ENCODE results near the gene ATG7.
"Not testable (repeated sequence)": the region's sequence is repeated elsewhere in the genome, so short reads cannot be mapped to it uniquely, and the experiment has no call there.

Gene ATG7

GRCh38 chr3:11488356-11488755, 216.2 kb downstream of the ATG7 start:
- CTCF ChIA-PET, H3K4me3 Mint-ChIP-seq, H3K27me3 Mint-ChIP-seq, H3K27ac Mint-ChIP-seq, H3K4me1 Mint-ChIP-seq, H3K36me3 Mint-ChIP-seq, DNase-seq: not testable (repeated sequence)
- H3K9me3 Mint-ChIP-seq = peaks cover 23% of the 10 kb centered on the region

GRCh38 chr3:11494131-11494916, 222.1 kb downstream of the ATG7 start:
- no peak for DNase-seq
- no peaks in the 10 kb centered on the region for H3K27me3 Mint-ChIP-seq
- peaks cover 19% of the 10 kb centered on the region for H3K9me3 Mint-ChIP-seq
- H3K4me1 Mint-ChIP-seq = peaks cover 5% of the 10 kb centered on the region
- H3K27ac Mint-ChIP-seq = no peak overlapping the region
- H3K4me3 Mint-ChIP-seq = no peak overlapping the region
- peaks cover 14% of the 10 kb centered on the region for H3K36me3 Mint-ChIP-seq
- CTCF ChIA-PET = no interaction called here

- peaks cover 5% of the 10 kb centered on the region for H3K4me1 Mint-ChIP-seq
- no peak for DNase-seq
- no peaks in the 10 kb centered on the region for H3K27me3 Mint-ChIP-seq
- CTCF ChIA-PET = no interaction called here
- H3K27ac Mint-ChIP-seq = no peak overlapping the region
- H3K36me3 Mint-ChIP-seq = peaks cover 14% of the 10 kb centered on the region
- no peak overlapping the region for H3K4me3 Mint-ChIP-seq
- peaks cover 14% of the 10 kb centered on the region for H3K9me3 Mint-ChIP-seq
Measured at GRCh38 chr3:11495948-11496557, 223.9 kb downstream of the ATG7 start.

- peaks cover 5% of the 10 kb centered on the region for H3K4me1 Mint-ChIP-seq
- H3K27ac Mint-ChIP-seq = no peak overlapping the region
- no peak for DNase-seq
- peaks cover 14% of the 10 kb centered on the region for H3K36me3 Mint-ChIP-seq
- H3K27me3 Mint-ChIP-seq = no peaks in the 10 kb centered on the region
- H3K9me3 Mint-ChIP-seq = peaks cover 10% of the 10 kb centered on the region
- no peak overlapping the region for H3K4me3 Mint-ChIP-seq
- CTCF ChIA-PET = no interaction called here
Measured at GRCh38 chr3:11498177-11498576, 226.0 kb downstream of the ATG7 start.

- Mint-ChIP-seq H3K9me3 (peaks cover 5% of the 10 kb centered on the region), H3K27me3 (no peaks in the 10 kb centered on the region), H3K36me3 (peaks cover 11% of the 10 kb centered on the region), H3K4me1 (peaks cover 4% of the 10 kb centered on the region), H3K4me3 (no peak overlapping the region), H3K27ac (no peak overlapping the region)
- no peak for DNase-seq
- CTCF ChIA-PET = no interaction called here
Measured at GRCh38 chr3:11498646-11499045, 226.4 kb downstream of the ATG7 start.

GRCh38 chr3:11499144-11499543, 226.9 kb downstream of the ATG7 start:
- CTCF ChIA-PET = no interaction called here
- no peak overlapping the region for H3K4me3 Mint-ChIP-seq
- H3K9me3 Mint-ChIP-seq = peaks cover under 1% of the 10 kb centered on the region
- H3K27ac Mint-ChIP-seq = no peak overlapping the region
- no peak for DNase-seq
- peaks cover 6% of the 10 kb centered on the region for H3K36me3 Mint-ChIP-seq
- H3K4me1 Mint-ChIP-seq = no peaks in the 10 kb centered on the region
- H3K27me3 Mint-ChIP-seq = no peaks in the 10 kb centered on the region

- H3K4me3 Mint-ChIP-seq, H3K4me1 Mint-ChIP-seq, H3K36me3 Mint-ChIP-seq, CTCF ChIA-PET, H3K9me3 Mint-ChIP-seq, DNase-seq, H3K27me3 Mint-ChIP-seq, H3K27ac Mint-ChIP-seq: not testable (repeated sequence)
Measured at GRCh38 chr3:11502413-11502812, 230.2 kb downstream of the ATG7 start.

- peaks cover 5% of the 10 kb centered on the region for H3K9me3 Mint-ChIP-seq
- no peaks in the 10 kb centered on the region for H3K27me3 Mint-ChIP-seq
- DNase-seq = no peak
- H3K27ac Mint-ChIP-seq = no peak overlapping the region
- no peak overlapping the region for H3K4me3 Mint-ChIP-seq
- CTCF ChIA-PET = no interaction called here
- H3K4me1 Mint-ChIP-seq = no peaks in the 10 kb centered on the region
- H3K36me3 Mint-ChIP-seq = peaks cover under 1% of the 10 kb centered on the region
Measured at GRCh38 chr3:11507719-11508118, 235.5 kb downstream of the ATG7 start.

GRCh38 chr3:11508346-11509172, 236.4 kb downstream of the ATG7 start:
- Mint-ChIP-seq H3K27ac (no peak overlapping the region), H3K36me3 (peaks cover 1% of the 10 kb centered on the region), H3K4me3 (no peak overlapping the region), H3K4me1 (no peaks in the 10 kb centered on the region), H3K9me3 (peaks cover 5% of the 10 kb centered on the region), H3K27me3 (no peaks in the 10 kb centered on the region)
- CTCF ChIA-PET = no interaction called here
- no peak for DNase-seq

GRCh38 chr3:11509173-11510000, 237.2 kb downstream of the ATG7 start:
- H3K4me1 Mint-ChIP-seq = peaks cover 6% of the 10 kb centered on the region
- no peak overlapping the region for H3K27ac Mint-ChIP-seq
- H3K9me3 Mint-ChIP-seq = peaks cover 5% of the 10 kb centered on the region
- H3K27me3 Mint-ChIP-seq = no peaks in the 10 kb centered on the region
- CTCF ChIA-PET = no interaction called here
- no peak for DNase-seq
- no peak overlapping the region for H3K4me3 Mint-ChIP-seq
- H3K36me3 Mint-ChIP-seq = peaks cover 3% of the 10 kb centered on the region

- Mint-ChIP-seq H3K9me3 (peaks cover 5% of the 10 kb centered on the region), H3K4me1 (peaks cover 12% of the 10 kb centered on the region), H3K36me3 (peaks cover 5% of the 10 kb centered on the region), H3K4me3 (no peak overlapping the region), H3K27ac (no peak overlapping the region), H3K27me3 (no peaks in the 10 kb centered on the region)
- no peak for DNase-seq
- CTCF ChIA-PET = no interaction called here
Measured at GRCh38 chr3:11510001-11510340, 237.8 kb downstream of the ATG7 start.

GRCh38 chr3:11510356-11510755, 238.2 kb downstream of the ATG7 start:
- H3K4me1 Mint-ChIP-seq = peaks cover 15% of the 10 kb centered on the region
- H3K9me3 Mint-ChIP-seq = peaks cover 5% of the 10 kb centered on the region
- H3K4me3 Mint-ChIP-seq = no peak overlapping the region
- peaks cover 5% of the 10 kb centered on the region for H3K36me3 Mint-ChIP-seq
- H3K27ac Mint-ChIP-seq = no peak overlapping the region
- DNase-seq = no peak
- CTCF ChIA-PET = no interaction called here
- no peaks in the 10 kb centered on the region for H3K27me3 Mint-ChIP-seq

- DNase-seq, H3K4me3 Mint-ChIP-seq, CTCF ChIA-PET, H3K27me3 Mint-ChIP-seq, H3K36me3 Mint-ChIP-seq, H3K9me3 Mint-ChIP-seq, H3K27ac Mint-ChIP-seq: not testable (repeated sequence)
- peaks cover 15% of the 10 kb centered on the region for H3K4me1 Mint-ChIP-seq
Measured at GRCh38 chr3:11511606-11512005, 239.4 kb downstream of the ATG7 start.

GRCh38 chr3:11513125-11513816, 241.1 kb downstream of the ATG7 start:
- H3K9me3 Mint-ChIP-seq, H3K27me3 Mint-ChIP-seq, H3K36me3 Mint-ChIP-seq, DNase-seq, H3K27ac Mint-ChIP-seq, H3K4me3 Mint-ChIP-seq, CTCF ChIA-PET: not testable (repeated sequence)
- peaks cover 15% of the 10 kb centered on the region for H3K4me1 Mint-ChIP-seq

Data from activated naive CD4-positive, alpha-beta T cell treated with anti-CD3 and anti-CD28 coated beads, Interleukin-2, amount 10 ng/mL, durations not matched to agents 7 days and 5 days (primary cell).